IPS DF 4.7 (cell line): ENCODE data around the gene WDR35.

Experiments
- DNase-seq: peaks from one replicate; pipeline ENCODE4 v3.0.0-alpha.2; 2013; ENCODE audit warnings: low spot score; ENCODE audit errors: extremely low read depth

The WDR35 gene

DNA sequence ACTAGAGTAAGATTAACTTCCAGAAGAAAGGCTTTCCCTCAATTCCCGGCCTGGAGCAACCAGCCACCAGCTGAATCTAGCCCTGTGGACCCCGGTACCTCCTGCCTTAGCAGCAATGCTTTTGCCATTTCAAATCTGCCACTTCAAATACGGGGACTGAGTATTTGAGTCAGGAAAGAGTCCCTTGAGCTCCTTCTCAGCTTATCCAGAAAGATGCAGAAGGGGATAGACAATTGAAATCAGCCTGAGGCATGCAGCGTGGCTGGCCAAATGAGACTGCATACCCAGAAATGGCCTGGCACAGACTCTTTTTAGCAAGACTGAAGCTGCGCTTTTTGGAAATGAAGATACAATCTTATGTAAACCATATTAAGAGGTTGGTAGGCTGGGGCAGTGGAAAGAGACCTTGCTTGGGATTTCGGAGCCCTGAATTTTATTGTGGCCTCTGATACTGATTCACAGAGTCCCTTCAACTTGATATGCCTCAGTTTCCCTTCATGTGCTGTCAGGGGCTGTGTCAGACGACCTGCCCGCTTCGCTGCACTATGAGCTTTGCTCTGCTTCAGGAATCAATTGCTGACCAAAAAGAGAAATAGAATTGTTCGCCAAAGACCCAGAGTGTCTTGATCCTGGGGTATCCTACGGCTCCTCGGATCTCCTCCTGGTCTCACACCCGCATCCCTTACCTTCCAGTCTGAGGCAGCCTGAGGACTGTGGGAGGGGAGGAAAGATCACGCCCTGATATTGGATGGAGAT is 21.5 kb upstream of the WDR35 start:
- no peak for DNase-seq

DNA sequence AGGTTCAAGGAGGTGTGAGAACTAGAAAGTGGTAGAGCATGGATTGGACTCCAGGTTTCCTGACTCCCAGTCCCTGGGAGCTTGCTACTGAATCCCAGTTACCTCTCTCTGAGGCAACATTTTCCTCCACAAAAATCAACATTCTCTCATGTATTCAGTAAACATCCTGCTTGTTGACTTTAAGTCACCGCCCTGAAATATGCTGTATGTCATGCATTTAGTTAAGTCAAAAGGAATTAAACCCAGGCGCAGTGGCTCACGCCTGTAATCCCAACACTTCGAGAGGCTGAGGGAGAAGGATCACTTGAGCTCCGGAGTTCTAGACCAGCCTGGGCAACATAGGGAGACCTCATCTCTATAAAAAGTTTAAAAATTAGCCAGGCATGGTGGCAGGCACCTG is 18.8 kb upstream of the WDR35 start:
- DNase-seq: no peak

DNA sequence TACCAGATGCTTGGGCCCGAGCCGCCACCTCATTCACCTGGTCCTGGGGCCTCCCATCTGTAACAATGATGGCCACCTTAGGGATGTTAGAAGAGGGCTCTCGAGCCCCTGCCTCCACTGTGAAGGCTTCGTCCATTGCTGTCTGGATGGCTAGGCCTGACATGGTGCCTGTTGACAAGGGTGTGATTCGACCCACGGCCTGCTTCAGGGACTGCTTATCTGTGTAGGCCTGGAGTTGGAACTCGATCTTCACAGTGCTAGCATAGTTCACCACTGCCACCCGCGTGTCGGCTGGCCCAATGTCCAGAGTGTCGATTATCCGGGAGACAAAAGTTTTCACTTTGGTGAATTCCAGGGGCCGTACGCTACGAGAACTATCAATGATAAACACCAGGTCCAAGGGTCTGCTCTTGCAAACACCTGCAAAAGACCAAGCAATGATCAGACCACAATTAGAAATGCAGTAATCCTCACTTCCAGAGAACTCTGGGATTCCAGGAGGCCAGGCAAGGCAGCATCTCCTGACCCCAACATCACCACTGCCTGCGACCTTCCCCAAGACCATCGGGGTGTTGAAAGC is 16.1 kb upstream of the WDR35 start:
- DNase-seq: no peak

DNA sequence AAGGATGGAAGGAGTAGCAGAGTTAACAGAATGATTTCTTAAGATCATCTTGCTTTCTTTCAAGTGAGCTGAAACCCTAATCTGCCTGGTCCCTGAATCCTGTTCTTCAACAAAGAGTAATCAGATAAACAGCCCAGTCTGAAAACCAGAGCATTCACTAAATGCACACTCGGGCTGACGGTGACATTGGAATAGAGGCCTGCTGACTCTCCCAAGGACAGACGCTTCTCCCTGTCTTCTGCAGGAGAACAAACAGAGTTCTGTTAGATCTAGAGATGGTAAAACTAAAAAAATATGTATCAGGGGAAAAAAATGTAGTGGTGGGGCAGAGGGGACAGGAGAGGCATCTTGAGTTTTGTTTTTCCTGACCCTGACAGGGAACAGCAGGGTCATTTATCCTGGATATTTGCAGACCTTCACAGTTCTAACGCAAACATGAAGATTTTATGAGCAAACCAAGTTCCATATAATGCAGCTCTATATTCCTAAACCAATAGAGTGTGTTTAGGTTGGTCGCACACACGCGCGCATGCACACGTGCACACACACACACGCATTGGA is 15.2 kb upstream of the WDR35 start:
- DNase-seq: no peak

DNA sequence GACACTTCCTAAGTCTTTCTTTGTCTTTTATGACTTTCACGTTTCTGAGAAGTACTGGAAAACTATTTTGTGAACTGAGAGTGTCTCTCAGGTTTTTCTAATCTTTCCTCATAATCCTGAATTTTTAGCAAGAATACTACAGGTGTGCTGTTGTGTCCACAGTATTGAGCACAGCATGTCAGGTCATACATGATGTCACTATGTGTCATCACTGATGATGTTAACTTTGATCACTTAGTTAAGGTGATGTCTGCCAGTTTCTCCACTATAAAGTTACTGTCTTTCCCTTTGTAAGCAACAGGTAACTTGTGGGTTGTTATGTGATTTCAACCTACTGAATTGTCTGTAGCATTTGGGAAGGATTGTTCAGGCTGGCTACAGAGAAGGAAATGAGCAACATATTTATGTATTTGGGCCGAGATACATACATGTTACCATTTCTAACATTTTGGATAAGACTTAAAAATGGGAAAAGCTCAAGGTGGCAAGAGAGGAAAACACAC is 11.5 kb upstream of the WDR35 start:
- no peak for DNase-seq

DNA sequence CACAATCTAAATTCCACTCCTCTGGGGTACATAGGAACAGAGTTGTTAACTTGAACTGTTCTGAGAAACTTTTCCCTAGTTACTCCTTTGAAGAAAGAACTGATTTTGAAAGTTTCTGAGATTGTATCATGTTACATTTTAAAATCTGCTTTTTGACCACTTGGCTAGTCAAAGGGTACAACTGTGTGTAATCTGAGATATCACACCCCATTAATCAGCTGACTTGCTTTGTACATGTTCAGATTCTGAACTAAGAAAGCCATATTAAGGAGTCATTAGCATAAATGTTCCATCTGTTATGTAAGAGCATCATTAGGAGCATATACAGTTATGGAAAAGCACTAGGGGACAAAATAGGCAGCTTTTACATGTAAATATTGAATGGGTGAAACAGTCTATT is 3.8 kb upstream of the WDR35 start:
- no peak for DNase-seq

DNA sequence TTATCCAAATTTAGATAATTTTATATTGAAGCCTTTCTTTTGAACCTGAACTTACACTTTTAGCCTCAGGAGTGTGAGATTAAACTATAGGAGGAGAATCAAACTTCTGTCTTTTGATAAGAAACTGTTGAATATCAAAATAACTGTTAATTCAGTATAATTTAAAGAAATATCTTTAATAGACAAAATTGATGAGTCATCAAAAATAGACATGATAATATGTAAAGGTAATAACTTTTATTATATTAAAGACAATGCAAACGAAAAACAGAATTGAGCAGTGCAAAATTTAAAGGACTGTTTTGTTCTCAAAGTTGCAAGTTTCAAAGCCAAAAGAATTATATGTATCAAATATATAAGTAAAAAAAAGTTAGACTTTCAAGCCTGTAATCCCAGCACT is 2.0 kb upstream of the WDR35 start:
- no peak for DNase-seq

DNA sequence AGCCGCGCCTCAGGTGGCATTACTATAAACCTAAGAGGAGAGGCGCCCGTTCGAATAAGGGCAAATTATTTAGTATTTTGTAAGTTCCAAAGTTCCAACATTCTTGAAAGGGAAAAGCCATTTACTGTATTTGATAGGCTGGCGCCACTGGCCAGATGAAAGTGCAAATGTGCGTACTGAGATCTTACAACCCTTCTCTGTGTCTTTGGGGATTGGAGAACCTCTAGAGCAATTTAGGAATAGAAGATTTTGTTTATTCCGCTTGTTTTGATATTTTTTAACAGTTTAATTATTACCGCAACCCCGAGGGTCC is 467 bp upstream of the WDR35 start:
- DNase-seq: no peak

DNA sequence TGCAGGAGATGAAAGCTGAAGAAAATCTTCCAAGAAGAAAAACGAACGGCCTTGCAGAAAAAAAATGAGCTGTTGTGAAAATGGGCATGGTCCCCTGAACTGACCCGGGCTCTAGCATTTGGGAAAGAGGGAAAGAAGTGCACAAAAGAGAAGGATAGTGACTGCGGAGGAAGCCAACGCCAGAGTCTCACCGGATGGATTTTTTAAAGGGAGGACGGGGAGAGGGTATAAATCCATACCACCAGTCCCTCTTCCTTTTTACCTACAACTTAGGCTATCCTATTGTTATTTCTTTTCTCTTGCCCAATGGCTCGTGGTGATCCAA is 601 bp downstream of the WDR35 start:
- DNase-seq: no peak

DNA sequence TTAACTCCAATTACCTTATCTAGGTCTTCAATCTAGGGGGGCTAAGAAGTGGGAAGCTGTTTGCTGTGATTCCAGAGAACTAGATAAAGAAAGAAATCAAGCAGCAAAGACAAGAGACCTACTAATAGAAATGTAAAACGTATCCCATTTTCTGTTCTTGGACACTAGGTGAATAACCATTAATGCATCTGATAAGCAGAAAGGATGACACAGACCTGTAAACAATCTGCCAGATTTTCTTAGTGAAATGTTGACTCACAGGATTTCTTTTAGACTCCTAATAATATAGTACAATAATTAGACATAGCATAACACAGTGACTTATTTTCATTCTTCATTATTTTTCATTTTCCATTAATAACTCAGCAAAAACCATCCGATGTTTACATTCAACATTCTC is 1.3 kb downstream of the WDR35 start:
- no peak for DNase-seq

DNA sequence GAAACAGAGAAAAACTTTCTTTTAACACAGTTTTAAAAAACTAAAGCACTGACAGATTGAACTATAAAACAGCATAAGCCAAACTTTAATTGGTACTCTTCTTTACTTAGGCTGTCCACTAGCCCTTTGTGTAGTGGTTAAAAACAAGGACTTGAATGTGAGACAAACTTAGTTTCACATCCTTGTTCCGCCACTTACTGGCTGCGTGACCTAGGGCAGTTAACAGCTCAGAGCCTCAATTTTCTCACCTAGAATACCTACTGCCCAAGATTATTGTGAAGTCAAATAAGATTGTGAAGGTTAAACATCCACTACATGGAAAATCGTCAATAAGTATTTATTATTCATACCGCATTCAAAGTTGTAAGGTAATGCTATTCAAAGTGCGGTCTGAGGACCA is 2.0 kb downstream of the WDR35 start:
- no peak for DNase-seq

DNA sequence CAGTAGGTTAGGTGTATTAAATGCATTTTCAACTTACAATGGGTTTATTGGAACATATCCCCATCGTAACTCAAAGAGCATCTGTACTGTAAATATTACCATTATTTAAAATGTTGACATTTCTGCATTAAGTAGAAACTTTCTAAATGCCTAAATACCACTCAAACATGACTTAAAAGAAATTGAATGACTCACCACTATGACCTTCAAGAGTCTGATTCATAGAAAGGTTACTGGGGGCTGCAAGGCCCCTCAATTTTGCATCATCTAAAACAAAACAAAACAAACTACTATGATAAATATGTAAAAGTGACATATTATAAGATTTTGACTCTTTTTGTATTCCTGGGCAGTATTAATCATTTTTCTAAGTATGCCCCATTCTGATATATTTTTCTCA is 7.6 kb downstream of the WDR35 start:
- DNase-seq: no peak

DNA sequence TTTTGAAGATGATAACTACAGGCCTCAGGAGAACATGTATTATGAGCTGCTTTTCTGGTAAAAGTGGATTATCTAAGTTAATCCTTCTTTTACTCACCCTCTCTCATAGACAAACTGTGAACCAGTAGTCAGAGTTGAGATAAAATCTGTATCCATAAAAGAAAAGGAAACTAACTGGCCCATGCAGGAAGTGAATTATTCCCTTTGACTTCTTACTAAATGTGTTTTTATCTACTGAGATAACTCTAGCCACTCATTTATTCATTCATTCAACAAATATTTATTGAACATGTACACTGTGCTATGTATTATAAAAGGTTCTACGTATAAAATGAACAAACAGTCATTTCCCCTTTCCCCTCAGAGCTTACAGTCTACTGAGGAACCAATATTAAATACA is 10.0 kb downstream of the WDR35 start:
- DNase-seq: no peak

DNA sequence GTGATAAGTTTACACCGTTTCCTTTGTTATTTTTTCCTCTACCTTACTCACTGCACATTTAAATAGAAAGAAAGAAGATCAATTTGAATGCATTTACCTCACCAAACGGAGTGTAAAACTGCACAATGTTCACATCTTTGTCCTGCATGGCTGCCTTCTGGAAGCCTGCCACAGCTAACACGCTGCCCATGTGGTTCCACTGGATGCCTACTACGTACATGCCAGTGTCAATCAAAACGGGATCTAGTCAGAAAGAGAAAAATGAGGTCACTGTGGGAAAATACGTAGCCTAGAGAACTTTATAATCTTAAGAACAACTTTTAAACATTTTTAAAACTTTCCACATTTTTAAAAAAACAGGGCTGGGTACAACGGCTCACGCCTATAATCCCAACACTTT is 16.4 kb downstream of the WDR35 start:
- no peak for DNase-seq

DNA sequence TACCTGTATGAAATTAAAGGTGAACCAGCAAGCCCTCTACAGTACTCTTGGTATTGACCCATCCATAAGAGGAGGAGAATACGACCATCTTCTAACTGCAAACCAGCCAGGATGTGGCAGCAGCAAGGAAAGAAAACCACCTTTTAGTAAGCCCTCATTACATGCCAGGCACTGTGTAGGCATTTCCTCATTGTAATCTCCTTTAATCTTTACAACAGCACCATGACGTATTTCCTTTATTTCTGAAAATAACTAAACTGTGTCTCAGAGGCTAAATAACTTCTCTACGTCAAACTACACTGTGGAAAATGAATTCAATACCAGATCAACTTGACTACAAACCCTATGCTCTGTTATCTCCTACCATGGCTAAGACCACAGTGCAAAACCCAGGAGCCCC is 18.2 kb downstream of the WDR35 start:
- DNase-seq: no peak

DNA sequence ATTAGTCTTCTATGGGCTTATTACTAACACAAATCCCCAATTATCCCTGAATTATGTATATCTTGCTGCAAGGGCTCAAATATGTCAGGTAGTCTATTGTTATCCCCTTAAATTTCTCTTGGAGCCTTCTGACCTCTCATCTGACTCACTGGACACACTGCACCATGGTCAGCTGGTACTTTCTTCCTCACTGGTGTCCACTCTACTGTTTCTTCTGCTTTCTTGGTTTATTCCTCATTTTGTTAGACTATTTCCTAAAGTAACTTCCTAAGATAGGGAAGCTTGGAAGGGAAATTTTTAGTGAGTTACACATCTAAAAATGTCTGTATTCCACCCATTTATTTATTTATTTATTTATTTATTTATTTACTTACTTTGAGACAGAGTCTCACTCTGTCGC is 26.5 kb downstream of the WDR35 start:
- no peak for DNase-seq

DNA sequence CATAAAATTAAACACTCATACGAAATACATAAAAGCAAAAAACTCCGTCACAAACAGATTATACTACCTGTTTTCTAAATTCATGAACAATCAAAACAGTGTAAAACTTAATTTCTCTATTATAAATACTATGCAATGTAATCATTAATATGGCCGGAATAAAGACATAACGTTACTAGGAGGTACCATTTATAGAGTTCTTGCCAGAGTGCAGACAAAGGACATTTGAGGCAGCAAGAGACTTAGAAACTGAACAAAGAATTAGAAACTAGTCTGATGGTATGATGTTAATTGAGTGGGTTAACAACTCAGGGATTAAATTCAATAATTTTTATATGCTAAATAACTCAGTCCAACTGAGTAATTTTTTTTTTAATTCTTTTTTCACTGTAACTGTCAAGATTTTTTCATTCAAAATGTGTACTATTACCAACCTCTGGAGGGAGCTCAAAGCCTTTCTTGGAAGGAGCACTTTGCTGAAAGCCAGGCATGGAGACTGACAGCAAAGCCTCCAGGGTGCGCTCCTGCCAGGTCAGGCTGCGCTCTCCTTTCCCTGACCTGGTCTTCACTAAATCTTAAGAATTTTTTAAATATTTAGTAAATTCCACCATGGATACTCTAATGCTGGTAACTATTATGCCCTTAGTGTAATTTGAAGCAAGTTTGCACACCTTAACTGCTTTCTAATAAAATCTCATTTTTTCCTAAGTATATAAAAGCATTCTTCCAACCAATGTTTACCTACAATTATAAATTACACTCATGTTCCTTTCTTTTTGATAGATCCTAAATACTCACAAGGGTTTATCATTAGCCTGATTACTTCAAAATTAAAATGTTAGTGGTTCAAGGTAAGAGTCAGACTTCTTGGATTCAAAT is 34.1 kb downstream of the WDR35 start:
- DNase-seq: peak; percentile 36

DNA sequence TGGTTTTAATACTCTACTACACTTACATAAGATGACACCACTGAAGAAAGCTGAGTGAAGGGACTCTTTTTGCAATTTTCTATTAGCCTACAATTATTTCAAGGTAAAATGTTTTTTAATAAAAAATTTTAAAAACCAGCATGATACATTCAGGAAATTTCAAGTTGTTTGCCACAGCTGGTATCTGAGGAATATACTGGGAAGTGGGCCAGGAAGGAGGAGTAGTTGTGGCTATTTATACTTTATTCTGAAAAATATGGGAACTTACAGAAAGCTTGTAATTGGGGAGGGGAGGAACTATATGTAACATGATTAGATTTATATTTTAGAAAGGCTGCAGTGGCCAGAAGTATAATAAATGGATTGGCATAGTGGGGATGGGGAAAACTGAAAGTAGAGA is 40.8 kb downstream of the WDR35 start:
- no peak for DNase-seq

DNA sequence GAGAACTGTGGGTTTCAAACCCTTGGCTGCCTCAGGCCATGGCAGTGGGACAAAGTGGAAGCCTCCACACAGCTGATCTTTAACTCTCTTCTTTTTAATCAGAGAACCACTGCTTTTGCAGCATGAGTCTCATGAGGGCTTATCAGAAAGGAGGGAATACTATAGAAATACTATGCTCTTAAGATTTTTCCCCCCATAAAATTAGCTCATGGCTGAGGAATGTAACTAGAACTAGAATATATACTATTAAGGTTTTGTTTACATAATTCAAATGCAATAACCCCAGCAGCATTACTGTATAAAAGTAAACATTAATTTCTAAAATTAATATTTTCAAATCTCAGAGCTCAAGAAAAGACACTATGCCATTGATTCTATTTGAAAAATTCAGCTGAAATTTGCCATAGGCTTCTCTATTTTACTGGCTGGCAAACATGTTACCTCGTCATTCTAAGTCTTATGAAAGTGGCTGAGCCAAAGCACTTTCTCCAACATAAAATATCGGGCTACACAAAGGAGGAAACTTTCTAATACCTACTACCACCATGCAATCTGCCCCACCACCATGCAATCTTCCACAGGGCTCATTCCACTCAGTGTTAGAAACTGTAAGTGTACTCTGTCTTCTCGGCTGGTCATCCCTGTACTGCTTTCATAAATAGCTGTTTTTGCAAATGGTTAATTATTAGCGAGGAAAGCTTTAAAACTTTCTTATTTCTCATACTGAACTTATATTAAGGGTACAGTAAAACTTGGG is 42.5 kb downstream of the WDR35 start:
- DNase-seq: no peak

DNA sequence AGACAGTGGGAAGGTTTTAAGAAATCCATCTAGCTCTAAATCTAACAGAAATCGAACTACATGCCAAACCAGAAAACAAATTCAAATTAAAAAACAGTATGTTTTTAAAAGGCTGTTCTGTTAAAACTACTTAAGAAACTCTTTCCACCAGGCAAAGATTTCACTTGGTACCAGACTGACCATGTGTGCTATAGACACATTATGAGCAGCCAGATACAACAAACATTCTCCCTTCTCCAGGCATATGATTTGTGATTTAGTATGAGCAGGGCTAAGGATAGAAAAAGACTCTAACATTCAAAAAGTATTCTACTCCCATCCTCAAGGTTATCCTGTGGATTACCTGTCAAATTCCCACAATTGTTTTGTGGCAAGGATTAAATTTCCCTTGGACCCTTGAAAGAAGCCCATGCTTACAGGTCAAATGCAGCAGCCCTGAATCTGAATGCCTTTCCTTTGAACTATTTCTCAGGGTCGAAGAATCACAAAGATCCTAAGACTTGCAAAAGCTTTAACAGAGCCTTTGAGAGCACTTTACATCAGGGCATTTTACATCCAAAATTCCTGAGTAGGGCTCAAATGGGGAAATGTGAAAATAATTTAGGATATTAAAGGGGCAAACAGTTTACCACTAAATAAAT is 45.6 kb downstream of the WDR35 start:
- DNase-seq: peak; percentile 11

DNA sequence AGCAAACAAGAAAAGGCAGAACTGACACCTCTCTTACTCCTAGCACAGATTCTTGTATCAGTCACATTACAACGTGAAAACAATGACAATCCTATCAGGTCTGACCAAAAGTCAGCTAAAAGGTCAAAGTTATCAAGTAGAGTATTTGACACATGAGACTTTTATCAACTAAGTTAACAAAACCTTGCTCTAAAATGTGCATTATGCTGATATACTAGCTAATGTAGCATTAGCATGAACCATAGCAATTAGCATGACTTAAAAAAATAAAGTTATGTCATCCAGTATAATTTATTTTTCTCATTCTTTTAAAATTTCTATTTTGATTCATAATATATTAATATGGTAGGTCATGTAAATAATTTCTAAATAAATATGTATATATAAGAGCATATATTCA is 46.7 kb downstream of the WDR35 start:
- DNase-seq: no peak
